Activated CD8-positive, alpha-beta memory T cell treated with anti-CD3 and anti-CD28 coated beads, Interleukin-2, amount 10 ng/mL, durations not matched to agents 7 days and 5 days (primary cell): Measurements from ENCODE around the gene C1S. TPM values are rescaled to one million over a fixed set of nuclear protein-coding genes. Genes with fewer than 3 reads are reported as not detected.

Experiments
- ATAC-seq: fragments of 150-1000 bp; cut with Tn5 transposase; one replicate; pipeline ENCODE4 v1.10.0; 2021; ENCODE audit warnings: moderate library complexity
- CTCF ChIA-PET: fragments of 350-600 bp; sonication (Branson Sonifier 250); formaldehyde crosslinking; loops from one replicate; lab custom pipeline; 2021; ENCODE audit warnings: antibody characterized with exemption; lab: Charles Lee
- DNase-seq: peaks from one replicate; pipeline ENCODE4 v3.0.0-alpha.2; 2020
- H3K27ac Mint-ChIP-seq: one replicate; pipeline ENCODE4 v1.8.0; 2021; ENCODE audit warnings: mild to moderate bottlenecking, mixed read lengths
- H3K27me3 Mint-ChIP-seq: one replicate; pipeline ENCODE4 v1.8.0; 2021; ENCODE audit warnings: mixed read lengths
- H3K36me3 Mint-ChIP-seq: one replicate; pipeline ENCODE4 v1.8.0; 2021; ENCODE audit warnings: mild to moderate bottlenecking, mixed read lengths
- H3K4me1 Mint-ChIP-seq: one replicate; pipeline ENCODE4 v1.8.0; 2021; ENCODE audit warnings: mixed read lengths
- H3K4me3 Mint-ChIP-seq: one replicate; pipeline ENCODE4 v1.8.0; 2021; ENCODE audit warnings: mild to moderate bottlenecking, moderate library complexity, mixed read lengths
- H3K9me3 Mint-ChIP-seq: one replicate; pipeline ENCODE4 v1.8.0; 2022; ENCODE audit warnings: low read depth, mixed read lengths
- total RNA-seq, 2 experiments: library from RNA; stranded (reverse); gene quantifications; one replicate each; pipeline ENCODE4 v1.2.3, GENCODE V29; 2021

C1S gene
- total RNA-seq, 2 experiments from 2014 or later: 1.6 to 2.5 TPM

DNA sequence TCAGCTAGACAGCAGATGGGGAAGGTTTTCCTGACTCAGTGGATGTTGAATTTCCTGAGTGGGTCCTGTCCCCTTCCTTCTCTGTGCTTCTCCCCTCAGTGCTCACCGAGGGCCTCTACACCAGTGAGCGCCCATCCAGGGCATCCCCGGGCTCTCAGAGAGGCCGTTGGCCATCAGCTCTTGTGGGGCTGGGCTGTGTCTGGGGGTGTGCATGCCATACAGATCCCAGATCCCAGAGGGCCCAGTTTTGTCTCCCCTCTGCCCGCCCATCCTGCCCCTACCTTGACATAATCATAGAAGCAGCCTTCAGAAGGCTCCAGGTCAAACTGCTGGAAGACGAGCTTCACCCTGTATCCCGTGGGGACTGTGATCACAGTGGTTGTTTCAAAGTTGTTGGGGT, 30.7 kb downstream of the C1S start:
- peaks cover 6% of the 10 kb centered on the region for H3K4me1 Mint-ChIP-seq
- H3K9me3 Mint-ChIP-seq: no peaks in the 10 kb centered on the region
- CTCF ChIA-PET: interaction anchor here (0.5 to 2.1 kb wide), 6 partner anchors 10 to 219 kb away, joined by 3 to 7 read pairs (median 3); no protein-coding TSS in a partner anchor
- DNase-seq (no peak), ATAC-seq (no peak)
- no peaks in the 10 kb centered on the region for H3K27me3 Mint-ChIP-seq
- no peak overlapping the region for H3K4me3 Mint-ChIP-seq
- H3K36me3 Mint-ChIP-seq: no peaks in the 10 kb centered on the region
- H3K27ac Mint-ChIP-seq: no peak overlapping the region

DNA sequence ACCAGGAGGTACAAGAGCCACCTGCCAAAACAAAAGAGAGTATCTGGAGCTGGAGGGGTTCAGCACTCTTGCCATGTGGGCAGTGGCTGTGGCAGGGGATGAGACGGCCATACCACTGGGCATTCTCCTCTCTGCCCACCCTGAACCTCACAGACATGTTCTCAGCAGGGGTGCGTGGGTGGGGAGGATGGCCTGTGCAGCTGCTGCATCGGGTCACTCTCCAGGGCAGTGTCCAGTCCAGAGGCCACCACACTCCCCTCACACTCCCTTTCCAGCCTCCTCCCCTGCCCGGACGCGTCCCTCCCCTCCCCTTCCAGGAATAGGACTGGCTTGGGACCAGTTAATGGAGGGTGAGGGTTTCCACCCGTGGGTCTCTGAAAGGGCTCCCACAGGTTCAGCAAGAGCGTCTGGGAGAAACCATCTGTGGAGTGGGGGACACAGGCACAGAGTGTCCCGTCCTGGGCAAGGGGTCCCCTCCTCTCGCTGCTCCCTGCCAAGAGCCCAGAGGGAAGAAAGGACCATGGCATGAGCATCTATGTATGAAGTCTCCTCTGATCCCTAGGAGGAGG, 31.2 kb downstream of the C1S start:
- ATAC-seq: no peak
- H3K4me1 Mint-ChIP-seq: peaks cover 6% of the 10 kb centered on the region
- DNase-seq: no peak
- CTCF ChIA-PET: interaction anchor here (0.5 to 2.1 kb wide), 9 partner anchors 11 to 220 kb away, joined by 3 to 7 read pairs (median 3); partner anchors contain the start of gene C1RL
- peak overlapping the region; percentile 84 for H3K27ac Mint-ChIP-seq
- no peaks in the 10 kb centered on the region for H3K9me3 Mint-ChIP-seq
- H3K27me3 Mint-ChIP-seq: no peaks in the 10 kb centered on the region
- no peaks in the 10 kb centered on the region for H3K36me3 Mint-ChIP-seq
- peak overlapping the region; percentile 72 for H3K4me3 Mint-ChIP-seq

GRCh38 chr12:7092229-7092985, 31.9 kb downstream of the C1S start, which contains the start of gene C1R:
Gene C1R, minus strand, starts transcription at chr12:7092445. Its CDS starts 57 bp downstream, at chr12:7092388.
- Mint-ChIP-seq H3K36me3 (no peaks in the 10 kb centered on the region), H3K27ac (peak within 1 kb of the TSS; percentile 84), H3K4me3 (peak within 1 kb of the TSS; percentile 72), H3K27me3 (no peaks in the 10 kb centered on the region), H3K9me3 (no peaks in the 10 kb centered on the region), H3K4me1 (peaks cover 6% of the 10 kb centered on the region)
- DNase-seq (peak; percentile 78), ATAC-seq (peak; percentile 76)
- CTCF ChIA-PET: interaction anchor here (0.6 to 1.6 kb wide), 9 partner anchors 17 to 124 kb away, joined by 3 to 6 read pairs (median 3); partner anchors contain the start of gene C1RL

GRCh38 chr12:7092986-7093460, 32.5 kb downstream of the C1S start:
- peaks cover 6% of the 10 kb centered on the region for H3K4me1 Mint-ChIP-seq
- DNase-seq (no peak), ATAC-seq (no peak)
- H3K27ac Mint-ChIP-seq: no peak overlapping the region
- H3K4me3 Mint-ChIP-seq: no peak overlapping the region
- H3K36me3 Mint-ChIP-seq: peaks cover 1% of the 10 kb centered on the region
- CTCF ChIA-PET: interaction anchor here (0.7 to 1.6 kb wide), 10 partner anchors 10 to 124 kb away, joined by 3 to 6 read pairs (median 4); partner anchors contain the start of gene C1RL
- no peaks in the 10 kb centered on the region for H3K9me3 Mint-ChIP-seq
- H3K27me3 Mint-ChIP-seq: no peaks in the 10 kb centered on the region

DNA sequence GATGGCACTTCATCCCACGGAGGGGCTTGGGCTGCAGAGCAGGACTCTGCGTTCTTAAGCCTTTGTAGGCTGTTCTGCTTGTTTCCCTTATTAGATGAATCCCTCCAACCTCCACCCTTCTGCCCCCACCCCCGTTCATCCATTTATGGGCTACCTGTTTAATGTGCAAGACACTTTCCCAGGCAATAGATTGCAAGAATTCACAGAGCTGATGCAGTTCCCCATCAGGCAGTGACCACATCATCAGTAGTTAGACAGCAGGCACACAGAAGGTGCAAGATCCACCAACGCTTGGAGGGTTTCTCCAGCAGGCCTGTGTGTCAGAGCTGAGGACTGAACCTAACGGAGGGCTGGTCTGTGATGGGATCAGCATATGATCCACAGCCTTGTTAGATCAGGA, 33.0 kb downstream of the C1S start:
- H3K9me3 Mint-ChIP-seq: no peaks in the 10 kb centered on the region
- no peak for ATAC-seq
- no peak overlapping the region for H3K27ac Mint-ChIP-seq

DNA sequence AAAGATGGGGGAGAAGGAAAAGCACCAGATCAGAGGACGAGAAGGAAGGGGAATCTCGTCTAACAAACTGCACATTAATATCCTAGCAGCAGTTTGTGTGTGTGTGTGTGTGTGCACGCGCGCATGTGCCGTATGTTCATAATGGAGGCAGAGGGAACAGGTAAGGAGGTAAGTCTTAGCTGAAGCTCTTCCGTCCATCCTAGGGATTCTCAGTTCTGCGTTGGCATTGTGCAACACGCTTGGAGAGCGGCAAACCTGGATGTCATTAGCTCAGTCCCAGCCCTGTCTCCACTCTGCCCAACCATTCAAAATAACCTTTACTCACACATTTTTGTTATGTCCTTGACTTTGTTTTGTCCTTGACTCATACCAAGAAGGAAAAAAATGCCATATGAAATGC, 33.4 kb downstream of the C1S start:
- no peak for ATAC-seq
- H3K36me3 Mint-ChIP-seq: peaks cover 8% of the 10 kb centered on the region
- peaks cover 6% of the 10 kb centered on the region for H3K4me1 Mint-ChIP-seq
- H3K27ac Mint-ChIP-seq: no peak overlapping the region
- DNase-seq: no peak
- H3K4me3 Mint-ChIP-seq: no peak overlapping the region
- H3K9me3 Mint-ChIP-seq: no peaks in the 10 kb centered on the region
- H3K27me3 Mint-ChIP-seq: no peaks in the 10 kb centered on the region
- CTCF ChIA-PET: interaction anchor here (0.9 to 1.6 kb wide), 9 partner anchors 9 to 149 kb away, joined by 3 to 5 read pairs (median 4); partner anchors contain the start of genes C12orf57, C1RL, LPCAT3 and RNU7-1

More for the DNA sequence above, 33.0 kb downstream of the C1S start:
- H3K36me3 Mint-ChIP-seq: peaks cover 6% of the 10 kb centered on the region
- no peaks in the 10 kb centered on the region for H3K27me3 Mint-ChIP-seq
- CTCF ChIA-PET: interaction anchor here (0.9 to 1.6 kb wide), 10 partner anchors 9 to 149 kb away, joined by 3 to 5 read pairs (median 4); partner anchors contain the start of genes C12orf57, C1RL, LPCAT3 and RNU7-1
- DNase-seq: no peak
- peaks cover 6% of the 10 kb centered on the region for H3K4me1 Mint-ChIP-seq
- H3K4me3 Mint-ChIP-seq: no peak overlapping the region

- DNase-seq: no peak
- ATAC-seq: no peak
- Mint-ChIP-seq H3K36me3 (peaks cover 13% of the 10 kb centered on the region), H3K4me3 (no peak overlapping the region), H3K27ac (no peak overlapping the region), H3K4me1 (peaks cover 6% of the 10 kb centered on the region), H3K27me3 (no peaks in the 10 kb centered on the region), H3K9me3 (no peaks in the 10 kb centered on the region)
- CTCF ChIA-PET: interaction anchor here (1.5 to 1.7 kb wide), 3 partner anchors 12 to 152 kb away, joined by 5 to 7 read pairs (median 7); partner anchors contain the start of gene C12orf57
Observed at GRCh38 chr12:7096006-7096932, 35.8 kb downstream of the C1S start.

GRCh38 chr12:7096979-7097378, 36.5 kb downstream of the C1S start:
- no peaks in the 10 kb centered on the region for H3K9me3 Mint-ChIP-seq
- H3K27me3 Mint-ChIP-seq: no peaks in the 10 kb centered on the region
- CTCF ChIA-PET: interaction anchor here (1.7 kb wide), 1 partner anchor 151 kb away, joined by 5 read pairs; no protein-coding TSS in a partner anchor
- H3K4me3 Mint-ChIP-seq: no peak overlapping the region
- ATAC-seq: no peak
- no peak overlapping the region for H3K27ac Mint-ChIP-seq
- H3K36me3 Mint-ChIP-seq: peaks cover 16% of the 10 kb centered on the region
- no peak for DNase-seq
- peaks cover 7% of the 10 kb centered on the region for H3K4me1 Mint-ChIP-seq

DNA sequence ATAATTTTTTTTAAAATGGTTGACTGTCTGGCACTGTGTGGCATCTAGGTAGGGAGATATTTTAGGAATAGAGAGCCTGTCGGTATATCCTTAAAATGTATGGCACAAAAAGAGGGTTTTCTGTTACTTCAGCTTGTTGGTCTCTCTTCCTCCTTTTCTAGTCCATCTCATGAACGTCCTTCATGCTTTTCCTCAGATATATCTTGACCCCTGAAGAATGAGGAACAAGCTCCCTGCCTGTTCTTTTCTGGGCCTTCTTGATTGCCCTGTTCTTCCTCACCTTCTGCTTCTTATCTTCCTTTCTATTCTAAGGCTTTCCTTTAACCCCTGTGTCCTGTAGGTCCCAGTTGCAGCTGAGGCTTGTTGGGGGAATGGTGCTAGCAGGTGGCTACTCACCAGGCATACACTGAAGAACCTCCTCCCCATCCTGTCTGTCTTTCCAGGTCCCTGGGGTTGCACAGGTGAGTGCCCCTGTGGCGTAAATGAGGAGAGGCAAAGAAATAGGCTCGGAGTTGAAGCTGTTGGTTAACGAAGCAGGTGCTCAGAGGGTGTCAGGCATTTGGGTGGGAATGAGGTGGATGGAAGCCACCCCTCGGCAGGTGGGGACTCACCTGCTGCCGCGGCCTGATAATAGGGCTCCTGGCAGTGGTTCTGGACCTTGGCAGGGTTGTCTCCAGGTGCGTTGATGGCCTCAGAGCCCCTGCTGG, 38.9 kb downstream of the C1S start:
- no peak for DNase-seq
- no peak overlapping the region for H3K4me3 Mint-ChIP-seq
- no peaks in the 10 kb centered on the region for H3K9me3 Mint-ChIP-seq
- ATAC-seq: no peak
- peaks cover 18% of the 10 kb centered on the region for H3K4me1 Mint-ChIP-seq
- no peak overlapping the region for H3K27ac Mint-ChIP-seq
- CTCF ChIA-PET: interaction anchor here (0.8 to 1.4 kb wide), 3 partner anchors 8 to 174 kb away, joined by 3 to 7 read pairs (median 4); partner anchors contain the start of gene C1RL
- H3K27me3 Mint-ChIP-seq: no peaks in the 10 kb centered on the region
- peaks cover 23% of the 10 kb centered on the region for H3K36me3 Mint-ChIP-seq

DNA sequence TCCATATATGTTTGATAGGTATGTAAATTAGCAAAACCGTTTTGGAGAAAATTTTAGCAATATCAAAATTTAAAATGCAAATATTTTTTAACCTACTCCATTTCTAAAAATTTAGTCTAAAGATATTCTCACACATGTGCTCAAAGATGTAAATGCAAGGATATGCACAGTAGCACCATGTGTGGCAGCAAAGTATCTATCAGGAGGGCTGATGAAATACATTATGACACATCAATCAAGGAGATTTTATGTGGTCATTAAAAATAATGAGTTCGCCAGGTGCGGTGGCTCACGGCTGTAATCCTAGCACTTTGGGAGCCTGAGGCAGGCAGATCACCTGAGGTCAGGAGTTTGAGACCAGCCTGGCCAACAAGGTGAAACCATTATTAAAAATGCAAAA, 39.7 kb downstream of the C1S start:
- CTCF ChIA-PET: interaction anchor here (1.4 kb wide), 1 partner anchor 8 kb away, joined by 7 read pairs; no protein-coding TSS in a partner anchor
- H3K4me3 Mint-ChIP-seq: no peak overlapping the region
- H3K36me3 Mint-ChIP-seq: peaks cover 28% of the 10 kb centered on the region
- H3K27me3 Mint-ChIP-seq: no peaks in the 10 kb centered on the region
- H3K27ac Mint-ChIP-seq: no peak overlapping the region
- DNase-seq (no peak), ATAC-seq (no peak)
- H3K9me3 Mint-ChIP-seq: no peaks in the 10 kb centered on the region
- H3K4me1 Mint-ChIP-seq: peaks cover 18% of the 10 kb centered on the region

DNA sequence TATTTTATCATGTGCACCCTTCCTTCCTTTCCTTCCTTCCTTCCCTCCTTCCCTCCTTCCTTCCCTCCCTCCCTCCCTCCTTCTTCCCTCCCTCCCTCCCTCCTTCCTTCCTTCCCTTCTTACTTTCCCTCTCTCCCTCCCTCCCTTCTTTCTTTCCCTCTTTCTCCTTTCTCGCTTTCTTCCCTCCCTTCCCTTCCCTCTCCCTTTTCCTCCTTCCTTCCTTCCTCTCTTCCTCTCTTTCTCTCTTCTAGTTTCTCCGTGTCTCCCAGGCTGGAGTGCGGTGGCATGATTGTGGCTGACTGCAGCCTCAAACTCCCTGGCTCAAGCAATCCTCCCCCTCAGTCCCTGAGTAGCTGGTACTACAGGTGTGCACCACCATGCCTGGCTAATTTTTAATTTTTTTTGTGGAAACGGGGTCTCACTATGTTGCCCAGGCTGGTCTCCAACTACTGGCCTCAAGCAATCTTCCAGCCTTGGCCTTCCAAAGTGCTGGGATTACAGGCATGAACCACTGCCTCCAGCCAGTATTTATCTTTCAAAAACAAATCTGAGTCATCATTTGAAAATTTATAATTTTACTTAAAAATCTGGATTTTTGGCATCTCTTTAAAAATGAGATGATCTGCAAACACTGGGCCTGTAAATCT, 40.7 kb downstream of the C1S start:
- no peak for DNase-seq
- Mint-ChIP-seq H3K9me3 (peaks cover 7% of the 10 kb centered on the region), H3K36me3 (peaks cover 37% of the 10 kb centered on the region), H3K4me1 (peaks cover 26% of the 10 kb centered on the region), H3K4me3 (no peak overlapping the region), H3K27ac (no peak overlapping the region), H3K27me3 (no peaks in the 10 kb centered on the region)
- CTCF ChIA-PET: no interaction called here
- no peak for ATAC-seq
